HG03460 (cell line): ENCODE measurements around the gene CDH8.
"Not testable (repeated sequence)": the region's sequence is repeated elsewhere in the genome, so short reads cannot be mapped to it uniquely, and the experiment has no call there.

Experiments
- ATAC-seq: cut with Tn5 transposase; IDR thresholded peaks from one replicate; pipeline ENCODE4 v1.9.1; 2021; ENCODE audit not compliant: unreplicated experiment

The CDH8 gene

GRCh38 chr16:61797296-61797795 lies 238.9 kb downstream of the CDH8 start:
- ATAC-seq = no peak

DNA sequence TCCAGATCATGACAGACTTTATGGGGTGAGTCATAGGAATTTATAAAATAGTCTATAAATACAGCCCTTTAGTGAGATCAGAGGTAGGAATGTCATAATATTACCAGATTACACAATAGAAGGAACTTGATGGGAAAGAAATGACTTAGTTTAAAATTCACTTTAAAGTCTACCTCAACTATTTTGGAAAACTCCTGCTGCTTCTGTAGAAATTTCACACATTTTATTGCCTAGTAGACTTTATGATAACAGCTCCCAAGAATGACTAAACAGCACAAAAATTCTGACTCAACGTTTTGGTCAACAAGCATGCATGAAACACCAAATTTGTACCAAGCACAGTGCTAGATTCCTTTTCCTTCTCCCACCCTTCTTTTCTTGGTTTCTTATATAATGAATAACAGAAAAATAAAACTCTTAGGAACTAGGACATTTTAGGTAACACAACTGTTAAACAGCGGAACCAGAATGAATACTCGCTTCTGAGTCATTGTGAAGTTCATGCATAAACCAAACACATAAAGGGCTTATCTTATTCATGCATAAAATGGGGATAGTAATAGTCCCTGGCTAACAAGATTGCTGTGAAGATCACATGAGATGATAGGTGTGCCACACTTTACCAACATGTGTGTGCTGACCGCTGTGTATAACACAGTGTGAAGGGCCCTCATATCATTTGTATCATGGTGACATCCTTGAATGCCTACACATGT lies 243.9 kb downstream of the CDH8 start:
- ATAC-seq = no peak

DNA sequence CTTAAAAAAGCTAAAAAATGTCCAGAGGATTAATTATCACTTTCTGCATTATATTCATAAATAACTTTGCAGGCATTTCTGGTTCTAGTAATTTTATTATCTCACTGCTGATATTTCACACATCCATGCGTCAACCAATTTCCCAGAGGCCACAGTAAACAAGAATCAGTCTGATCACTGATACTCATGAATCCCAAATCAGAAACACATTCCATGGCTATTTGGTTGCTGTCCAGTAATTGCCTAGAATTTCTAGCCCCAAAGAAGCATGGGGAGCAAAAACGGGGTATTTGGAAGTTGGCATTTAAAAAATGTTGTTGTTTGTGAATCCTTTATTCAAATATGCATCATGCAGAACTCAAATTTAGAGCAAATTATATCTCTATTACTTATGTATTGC lies 244.8 kb downstream of the CDH8 start:
- ATAC-seq = no peak

- not testable (repeated sequence) for ATAC-seq
Measured at GRCh38 chr16:61781855-61782254, 254.4 kb downstream of the CDH8 start.

GRCh38 chr16:61780161-61780560 lies 256.1 kb downstream of the CDH8 start:
- ATAC-seq = no peak

- no peak for ATAC-seq
Measured at GRCh38 chr16:61770301-61770700, 265.9 kb downstream of the CDH8 start.

DNA sequence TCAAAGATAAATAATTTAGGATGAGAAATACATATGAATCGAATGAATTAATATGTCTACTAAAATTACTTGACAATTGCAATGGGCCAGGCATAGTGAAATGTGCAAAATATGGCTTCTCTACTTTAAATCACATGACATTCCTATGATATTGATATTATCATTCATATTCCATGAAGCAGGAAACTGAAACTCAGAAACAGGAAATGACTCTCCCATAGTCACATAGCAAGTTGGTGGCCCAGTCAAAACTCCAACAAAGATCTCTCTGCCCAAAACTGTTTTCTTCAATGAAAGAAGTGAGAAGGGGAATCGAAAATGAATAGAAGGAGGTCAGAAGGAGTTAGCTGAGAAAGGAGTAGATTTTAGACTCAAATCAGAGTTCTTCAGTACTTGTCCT lies 272.2 kb downstream of the CDH8 start:
- ATAC-seq = no peak

DNA sequence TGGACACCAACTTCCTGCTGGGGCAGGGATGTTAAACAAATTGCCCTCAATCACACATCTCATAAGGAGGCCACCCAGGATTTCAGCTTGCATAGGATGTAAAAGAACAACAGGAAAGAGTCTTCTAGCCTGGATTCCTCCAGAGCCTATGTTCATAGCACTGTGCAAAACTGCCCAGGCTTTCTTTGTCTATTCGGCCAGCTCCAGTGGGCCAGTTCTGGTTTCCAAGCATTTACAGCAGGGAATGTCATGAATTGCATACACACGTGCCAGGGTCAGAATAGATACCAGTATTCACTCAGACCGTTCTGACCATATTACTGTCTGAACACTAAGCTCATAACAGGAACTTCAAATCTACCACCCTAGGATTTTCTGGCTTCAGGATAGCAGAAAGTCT lies 273.2 kb downstream of the CDH8 start:
- no peak for ATAC-seq

DNA sequence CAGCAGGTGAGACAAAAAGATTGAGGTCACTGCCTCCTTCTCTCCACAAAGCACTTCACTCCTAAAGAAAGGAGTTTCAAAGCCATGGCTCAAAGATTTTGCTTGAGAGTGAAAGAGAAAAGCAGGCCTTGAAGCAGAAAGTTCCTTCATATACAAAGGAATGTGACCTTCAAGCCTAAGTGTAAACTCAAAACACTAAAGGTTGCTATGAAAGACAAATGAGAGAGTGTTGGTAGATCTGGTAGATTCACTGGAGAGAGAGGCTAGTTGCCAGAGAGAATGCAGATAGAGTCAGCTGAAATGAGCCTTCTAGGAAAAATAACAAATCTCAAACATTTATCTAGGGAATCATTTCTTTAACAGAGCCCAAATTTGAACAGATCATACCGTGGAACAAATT lies 305.2 kb downstream of the CDH8 start:
- ATAC-seq = no peak

- ATAC-seq = no peak
Measured at GRCh38 chr16:61726701-61727100, 309.5 kb downstream of the CDH8 start.

DNA sequence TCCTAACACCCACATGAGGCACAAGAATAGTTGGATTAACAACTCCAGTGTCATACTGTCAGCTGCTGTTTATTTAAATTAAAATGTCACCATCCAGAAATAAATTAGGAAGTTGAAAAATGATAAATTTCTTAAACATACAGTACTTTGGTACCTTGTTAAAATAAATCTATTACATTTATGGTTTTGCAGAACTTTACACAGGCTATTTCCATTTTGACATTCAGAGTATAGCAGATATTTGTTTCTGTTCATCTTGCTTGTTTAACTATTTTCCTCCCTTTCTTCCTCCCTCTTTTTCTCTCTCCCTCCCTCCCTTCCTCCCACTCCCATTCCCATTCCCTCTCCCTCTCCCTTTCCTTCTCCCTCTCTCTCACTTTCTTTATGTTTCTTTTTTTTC lies 310.1 kb downstream of the CDH8 start:
- no peak for ATAC-seq

DNA sequence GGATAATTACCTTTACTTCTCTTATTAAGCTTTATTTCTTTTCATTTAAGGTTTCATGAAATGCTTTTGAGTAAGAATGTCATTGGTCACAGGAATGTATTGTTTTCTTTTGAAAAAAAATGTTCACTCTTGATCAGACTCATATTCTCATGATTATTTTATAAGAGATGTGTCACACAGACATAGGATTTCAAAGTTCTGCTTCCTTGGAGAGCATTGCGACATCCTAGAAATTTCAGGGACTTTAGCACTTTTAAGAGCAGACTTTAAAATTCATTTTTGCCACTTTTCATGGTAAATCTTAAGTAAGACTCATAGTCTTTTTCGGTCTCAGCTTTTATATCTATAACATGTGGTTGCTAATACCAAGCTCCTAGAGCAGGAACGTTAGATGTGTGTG lies 314.7 kb downstream of the CDH8 start:
- ATAC-seq = no peak

GRCh38 chr16:61715393-61715792 lies 320.8 kb downstream of the CDH8 start:
- ATAC-seq = no peak

GRCh38 chr16:61713787-61714186 lies 322.5 kb downstream of the CDH8 start:
- ATAC-seq = no peak

- not testable (repeated sequence) for ATAC-seq
Measured at GRCh38 chr16:61699640-61700039, 336.6 kb downstream of the CDH8 start.

- no peak for ATAC-seq
Measured at GRCh38 chr16:61684541-61684940, 351.7 kb downstream of the CDH8 start.

GRCh38 chr16:61681673-61682072 lies 354.6 kb downstream of the CDH8 start:
- no peak for ATAC-seq

GRCh38 chr16:61681124-61681523 lies 355.1 kb downstream of the CDH8 start:
- ATAC-seq = no peak

GRCh38 chr16:61678182-61678581 lies 358.1 kb downstream of the CDH8 start:
- no peak for ATAC-seq

GRCh38 chr16:61677776-61678175 lies 358.5 kb downstream of the CDH8 start:
- ATAC-seq = no peak

DNA sequence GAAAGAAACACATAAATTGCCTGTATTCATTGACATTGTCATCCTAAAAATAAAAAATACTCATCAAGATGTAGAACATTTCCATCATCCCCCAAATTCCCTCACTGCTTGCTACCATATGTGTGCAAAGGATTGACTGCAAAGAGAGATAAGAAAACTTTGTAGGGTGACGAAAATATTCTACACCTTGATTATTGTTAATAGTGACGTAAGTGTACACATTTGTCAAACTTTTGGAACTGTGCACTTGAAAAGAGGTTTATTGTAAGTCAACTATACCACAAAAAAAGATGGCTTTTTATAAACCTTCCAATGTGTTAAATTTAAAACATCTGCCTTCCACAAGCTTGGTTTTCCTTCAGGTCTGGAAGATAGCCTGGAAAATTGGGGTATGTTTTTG lies 359.5 kb downstream of the CDH8 start:
- no peak for ATAC-seq

- ATAC-seq = no peak
Measured at GRCh38 chr16:61671161-61671560, 365.1 kb downstream of the CDH8 start.

DNA sequence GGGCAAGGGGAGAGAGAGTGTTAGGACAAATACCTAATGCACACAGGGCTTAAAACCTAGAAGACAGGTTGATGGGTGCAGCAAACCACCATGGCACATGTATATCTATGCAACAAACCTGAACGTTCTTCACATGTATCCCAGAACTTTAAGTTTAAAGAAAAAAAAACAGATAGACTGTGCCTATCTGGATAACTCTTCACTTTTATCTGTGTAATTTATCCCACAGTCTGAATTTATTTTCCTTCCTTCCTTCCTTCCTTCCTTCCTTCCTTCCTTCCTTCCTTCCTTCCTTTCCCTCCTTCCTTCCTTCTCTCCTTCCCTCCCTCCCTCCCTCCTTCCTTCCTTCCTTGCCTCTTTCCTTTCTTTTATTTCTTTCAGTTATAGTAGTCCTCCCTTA lies 370.7 kb downstream of the CDH8 start:
- no peak for ATAC-seq
